SJSA1 (cell line): ENCODE data around the gene ADH5. TPM values are rescaled to one million over a fixed set of nuclear protein-coding genes. Genes with fewer than 3 reads are reported as not detected.
A peak's percentile ranks its signal among the peaks of the same experiment; 100 is the strongest.
"Not testable (repeated sequence)": the region's sequence is repeated elsewhere in the genome, so short reads cannot be mapped to it uniquely, and the experiment has no call there.

Experiments used
- DNase-seq, 2 experiments: peaks; one replicate each; pipeline ENCODE4 v3.0.0-alpha.2; 2015 to 2020; ENCODE audit warnings: low spot score in 2 of 2, low read depth in 1 of 2
- H3K27ac ChIP-seq: fragments of 250-450 bp; sonication (Bioruptor Pico); 2 replicates; pipeline ENCODE4 v1.5.1; 2020; ENCODE audit warnings: mild to moderate bottlenecking, moderate library complexity
- H3K27me3 ChIP-seq: fragments of 250-450 bp; sonication (Bioruptor Pico); replicated peaks from 2 replicates; pipeline ENCODE4 v1.5.1; 2020; ENCODE audit warnings: mild to moderate bottlenecking, moderate library complexity
- H3K36me3 ChIP-seq: fragments of 250-450 bp; sonication (Bioruptor Pico); 2 replicates; pipeline ENCODE4 v1.5.1; 2020; ENCODE audit warnings: mild to moderate bottlenecking
- H3K4me1 ChIP-seq: fragments of 250-450 bp; sonication (Bioruptor Pico); replicated peaks from 2 replicates; pipeline ENCODE4 v1.6.1; 2021; ENCODE audit warnings: mild to moderate bottlenecking
- H3K4me3 ChIP-seq: fragments of 250-450 bp; sonication (Bioruptor Pico); 2 replicates; pipeline ENCODE4 v1.5.1; 2020; ENCODE audit warnings: mild to moderate bottlenecking
- H3K9me3 ChIP-seq: fragments of 250-450 bp; sonication (Bioruptor Pico); replicated peaks from 2 replicates; pipeline ENCODE4 v1.5.1; 2020; ENCODE audit warnings: mild to moderate bottlenecking
- total RNA-seq: library from RNA; depleted of rRNA; stranded (reverse); fragments of >200 nt; shearing (Covaris generic); gene quantifications from 2 replicates; pipeline ENCODE4 v1.2.3, GENCODE V29; 2014

The ADH5 gene
- total RNA-seq, 1 experiment from 2014 or later = 206 TPM

GRCh38 chr4:99102634-99103033 is 14.0 kb upstream of the ADH5 start:
- no peak overlapping the region for H3K27ac ChIP-seq
- no peak for DNase-seq

GRCh38 chr4:99100876-99101275 is 12.3 kb upstream of the ADH5 start:
- Histone ChIP-seq H3K27ac (no peak overlapping the region), H3K27me3 (no peaks in the 10 kb centered on the region), H3K4me1 (no peaks in the 10 kb centered on the region), H3K4me3 (no peak overlapping the region), H3K9me3 (no peaks in the 10 kb centered on the region), H3K36me3 (no peaks in the 10 kb centered on the region)
- no peak for DNase-seq

More at GRCh38 chr4:99102634-99103033, 14.0 kb upstream of the ADH5 start:
- H3K4me3 ChIP-seq = no peak overlapping the region
- H3K4me1 ChIP-seq = no peaks in the 10 kb centered on the region
- no peaks in the 10 kb centered on the region for H3K9me3 ChIP-seq
- H3K36me3 ChIP-seq = no peaks in the 10 kb centered on the region
- no peaks in the 10 kb centered on the region for H3K27me3 ChIP-seq

- H3K36me3 ChIP-seq, H3K9me3 ChIP-seq, H3K4me1 ChIP-seq, H3K27ac ChIP-seq, H3K27me3 ChIP-seq, H3K4me3 ChIP-seq, DNase-seq: not testable (repeated sequence)
Measured at GRCh38 chr4:99099814-99100213, 11.2 kb upstream of the ADH5 start.

- Histone ChIP-seq H3K27me3 (no peaks in the 10 kb centered on the region), H3K27ac (no peak overlapping the region), H3K36me3 (no peaks in the 10 kb centered on the region), H3K9me3 (no peaks in the 10 kb centered on the region), H3K4me1 (no peaks in the 10 kb centered on the region), H3K4me3 (no peak overlapping the region)
- DNase-seq = no peak
Measured at GRCh38 chr4:99099311-99099710, 10.7 kb upstream of the ADH5 start.

- not testable (repeated sequence) for H3K4me1 ChIP-seq, H3K36me3 ChIP-seq, H3K4me3 ChIP-seq, DNase-seq, H3K9me3 ChIP-seq, H3K27me3 ChIP-seq, H3K27ac ChIP-seq
Measured at GRCh38 chr4:99091841-99092240, 3.3 kb upstream of the ADH5 start.

GRCh38 chr4:99091216-99091575 is 2.6 kb upstream of the ADH5 start:
- no peak for DNase-seq
- no peak overlapping the region for H3K27ac ChIP-seq
- no peaks in the 10 kb centered on the region for H3K9me3 ChIP-seq
- H3K36me3 ChIP-seq = peaks cover 2% of the 10 kb centered on the region; the same call in 1 of the 2 replicates
- H3K27me3 ChIP-seq = no peaks in the 10 kb centered on the region
- 0 out of 2 replicates have a peak, but pooled peaks cover 8% of the 10 kb centered on the region for H3K4me1 ChIP-seq
- H3K4me3 ChIP-seq = no peak overlapping the region

GRCh38 chr4:99090481-99091215 is 2.1 kb upstream of the ADH5 start:
- H3K27ac ChIP-seq = no peak overlapping the region

GRCh38 chr4:99088023-99088449 is 552 bp downstream of the ADH5 start:
- Histone ChIP-seq H3K4me1 (0 out of 2 replicates have a peak, but pooled peaks cover 8% of the 10 kb centered on the region), H3K4me3 (peak overlapping the region; percentile 63), H3K36me3 (peaks cover 30% of the 10 kb centered on the region), H3K9me3 (no peaks in the 10 kb centered on the region), H3K27me3 (no peaks in the 10 kb centered on the region), H3K27ac (peak overlapping the region; percentile 76; the same call in 1 of the 2 replicates)
- DNase-seq = peak; percentile 34 to 44

More at GRCh38 chr4:99090481-99091215, 2.1 kb upstream of the ADH5 start:
- Histone ChIP-seq H3K9me3 (no peaks in the 10 kb centered on the region), H3K4me1 (0 out of 2 replicates have a peak, but pooled peaks cover 8% of the 10 kb centered on the region), H3K27me3 (no peaks in the 10 kb centered on the region), H3K36me3 (peaks cover 5% of the 10 kb centered on the region), H3K4me3 (no peak overlapping the region)
- DNase-seq = peak in 1 of 2 experiments; percentile 2

GRCh38 chr4:99084595-99084994 is 4.0 kb downstream of the ADH5 start:
- H3K9me3 ChIP-seq = no peaks in the 10 kb centered on the region
- H3K4me1 ChIP-seq = 0 out of 2 replicates have a peak, but pooled peaks cover 3% of the 10 kb centered on the region
- H3K27ac ChIP-seq = no peak overlapping the region
- H3K27me3 ChIP-seq = no peaks in the 10 kb centered on the region
- H3K4me3 ChIP-seq = no peak overlapping the region
- H3K36me3 ChIP-seq = peaks cover 64% of the 10 kb centered on the region
- no peak for DNase-seq

GRCh38 chr4:99082192-99082591 is 6.4 kb downstream of the ADH5 start:
- Histone ChIP-seq H3K9me3 (no peaks in the 10 kb centered on the region), H3K27ac (no peak overlapping the region), H3K4me3 (no peak overlapping the region), H3K36me3 (peaks cover 85% of the 10 kb centered on the region), H3K27me3 (no peaks in the 10 kb centered on the region), H3K4me1 (no peaks in the 10 kb centered on the region)
- DNase-seq = no peak

- DNase-seq, H3K4me3 ChIP-seq, H3K4me1 ChIP-seq, H3K27me3 ChIP-seq, H3K9me3 ChIP-seq, H3K27ac ChIP-seq: not testable (repeated sequence)
- peaks cover 95% of the 10 kb centered on the region for H3K36me3 ChIP-seq
Measured at GRCh38 chr4:99080869-99081268, 7.7 kb downstream of the ADH5 start.

GRCh38 chr4:99079625-99080295 is 8.8 kb downstream of the ADH5 start:
- H3K9me3 ChIP-seq = no peaks in the 10 kb centered on the region
- H3K36me3 ChIP-seq = peaks cover 95% of the 10 kb centered on the region
- H3K27me3 ChIP-seq = no peaks in the 10 kb centered on the region
- H3K4me3 ChIP-seq = no peak overlapping the region
- no peaks in the 10 kb centered on the region for H3K4me1 ChIP-seq
- no peak overlapping the region for H3K27ac ChIP-seq
- no peak for DNase-seq

- H3K9me3 ChIP-seq = no peaks in the 10 kb centered on the region
- no peaks in the 10 kb centered on the region for H3K27me3 ChIP-seq
- H3K4me1 ChIP-seq = no peaks in the 10 kb centered on the region
- no peak for DNase-seq
- H3K36me3 ChIP-seq = peaks cover 95% of the 10 kb centered on the region
- H3K27ac ChIP-seq = no peak overlapping the region
- no peak overlapping the region for H3K4me3 ChIP-seq
Measured at GRCh38 chr4:99078931-99079624, 9.5 kb downstream of the ADH5 start.

- Histone ChIP-seq H3K9me3 (no peaks in the 10 kb centered on the region), H3K27ac (no peak overlapping the region), H3K27me3 (no peaks in the 10 kb centered on the region), H3K4me3 (no peak overlapping the region), H3K36me3 (peaks cover 96% of the 10 kb centered on the region), H3K4me1 (no peaks in the 10 kb centered on the region)
- no peak for DNase-seq
Measured at GRCh38 chr4:99078336-99078735, 10.3 kb downstream of the ADH5 start.
